HG02870 (cell line): ENCODE results near the gene STK32A.
A peak's percentile ranks its signal among the peaks of the same experiment; 100 is the strongest.

Experiments
- ATAC-seq: cut with Tn5 transposase; IDR thresholded peaks from one replicate; pipeline ENCODE4 v1.9.1; 2021; ENCODE audit warnings: mild to moderate bottlenecking, moderate library complexity; ENCODE audit not compliant: unreplicated experiment

STK32A gene

GRCh38 chr5:147388184-147389108, 153.6 kb downstream of the STK32A start:
- ATAC-seq, result no peak

GRCh38 chr5:147390654-147391225, 155.9 kb downstream of the STK32A start:
- no peak for ATAC-seq

GRCh38 chr5:147391781-147392180, 157.0 kb downstream of the STK32A start:
- ATAC-seq, result peak; percentile 87

DNA sequence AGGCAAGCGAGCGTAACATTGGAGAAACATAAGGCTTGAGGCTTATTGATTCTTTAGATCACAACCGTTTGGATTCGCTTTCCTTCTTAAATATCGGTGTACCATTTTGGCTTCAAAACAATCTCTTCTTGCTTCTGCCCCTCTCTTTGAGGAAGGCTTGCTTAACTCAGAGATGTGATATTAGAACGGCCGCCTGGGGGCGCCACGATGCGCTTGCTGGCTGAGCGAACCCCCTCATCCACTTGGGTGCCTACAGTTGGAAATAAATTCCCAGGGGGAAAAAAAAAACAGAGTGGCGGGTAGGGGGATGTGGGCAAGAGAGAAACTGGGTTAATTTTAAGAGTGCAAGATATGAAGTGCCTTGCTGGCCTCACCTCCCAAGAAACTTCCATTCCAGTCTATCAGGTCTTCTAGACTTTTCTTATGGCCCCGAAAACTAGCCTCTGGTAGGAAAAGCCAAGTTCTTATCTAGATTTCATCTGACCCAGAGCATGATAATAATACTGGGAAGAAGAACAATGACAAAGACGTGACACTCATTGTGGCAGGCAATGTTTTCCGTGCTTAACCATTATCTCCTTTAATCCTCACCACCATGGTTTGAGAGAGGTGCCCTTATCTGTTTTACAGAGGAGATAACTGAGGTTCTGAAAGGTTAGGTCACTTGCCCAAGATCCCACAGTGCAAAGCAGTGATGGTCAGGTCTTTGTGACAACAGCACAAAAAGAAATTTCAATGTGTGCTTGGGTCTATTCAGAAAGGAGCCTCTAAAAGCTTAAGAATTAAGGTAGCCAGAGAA, 159.2 kb downstream of the STK32A start:
- no peak for ATAC-seq

- no peak for ATAC-seq
These were observed 161.4 kb downstream of the STK32A start for GRCh38 chr5:147396070-147396823.

DNA sequence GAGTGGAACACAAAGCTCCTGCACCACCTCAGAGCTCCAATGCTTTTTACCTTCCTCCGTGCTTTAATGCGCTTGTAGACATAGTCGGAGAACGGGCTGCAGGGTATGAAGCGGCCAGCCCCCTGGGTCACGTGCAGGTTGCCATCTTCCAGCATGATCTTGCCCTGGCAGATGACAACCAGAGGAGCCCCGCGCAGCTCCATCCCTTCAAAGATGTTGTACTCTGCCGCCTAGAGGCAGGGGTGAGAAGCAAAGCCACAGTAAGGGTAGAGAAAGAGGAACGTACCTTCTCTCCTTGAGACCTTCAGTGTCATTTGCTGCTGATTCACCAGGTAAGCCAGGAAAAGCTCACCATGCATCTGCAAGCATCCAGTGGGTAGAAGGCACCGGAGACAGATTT, 162.8 kb downstream of the STK32A start:
- ATAC-seq, result no peak

DNA sequence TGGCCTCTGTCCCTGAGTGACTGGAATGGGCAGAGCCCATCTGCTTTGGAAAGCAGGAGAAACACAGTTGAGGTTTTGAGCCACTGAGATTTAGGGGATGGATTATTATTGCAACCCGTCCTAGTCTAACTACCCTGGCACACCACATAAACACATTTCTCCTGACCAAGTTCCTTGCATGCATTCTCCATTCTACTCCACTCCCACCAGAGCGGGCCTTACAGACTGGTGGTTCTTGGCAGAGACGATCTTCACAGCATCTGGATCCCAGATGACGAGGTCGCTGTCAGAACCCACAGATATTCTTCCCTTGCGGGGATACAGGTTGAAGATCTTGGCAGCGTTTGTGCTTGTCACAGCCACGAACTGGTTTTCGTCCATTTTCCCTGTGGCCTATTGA, 164.0 kb downstream of the STK32A start:
- no peak for ATAC-seq

DNA sequence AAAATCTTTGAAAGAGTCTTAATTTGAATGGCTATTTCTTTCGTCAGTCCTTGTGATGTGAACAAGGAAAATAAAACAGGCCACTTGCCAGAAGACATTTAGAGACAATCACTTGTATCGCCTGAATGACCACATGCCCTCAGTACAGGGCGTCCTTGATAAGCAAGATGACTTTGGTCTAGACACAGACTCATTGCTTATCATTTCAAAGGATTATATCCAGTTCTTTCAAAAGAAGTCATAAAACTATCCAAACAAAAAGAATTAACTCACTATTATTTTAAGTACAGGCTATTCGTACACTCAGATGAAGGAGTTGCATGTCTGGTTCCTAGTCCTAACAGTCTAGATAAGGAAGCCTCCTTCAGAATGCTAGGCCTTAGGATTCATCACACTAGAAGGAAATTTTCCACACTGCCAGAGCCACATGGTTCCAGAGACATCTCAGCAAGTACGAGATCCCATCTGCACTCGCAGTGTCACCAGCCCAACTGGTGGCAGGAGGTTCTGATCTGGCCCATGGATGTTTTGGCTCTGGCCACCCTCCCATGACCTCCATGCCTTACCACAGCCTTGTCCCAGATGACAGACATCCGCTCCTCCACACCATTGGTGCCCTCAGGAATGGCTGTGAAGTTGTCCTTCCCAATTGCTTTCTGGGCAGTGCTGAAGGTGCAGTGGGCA, 165.4 kb downstream of the STK32A start:
- ATAC-seq, result no peak

DNA sequence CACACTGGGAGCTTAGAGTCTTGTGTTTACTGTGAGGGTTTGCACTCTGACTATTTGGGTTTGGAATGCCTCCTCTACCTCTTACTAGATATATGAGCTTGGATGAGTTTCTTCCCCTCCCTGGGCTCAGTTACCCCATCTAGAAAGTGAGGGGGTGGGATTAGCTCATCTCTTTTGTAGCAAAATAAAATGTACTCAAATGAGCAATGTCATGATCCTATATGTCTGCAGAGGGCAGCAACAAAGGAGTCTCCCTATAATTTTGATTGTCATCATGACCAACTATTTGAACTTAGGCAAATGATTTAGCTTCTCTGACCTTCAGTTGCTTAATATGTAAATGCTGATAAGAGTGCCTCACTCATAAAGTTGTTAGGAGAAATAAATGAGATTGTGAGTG, 166.1 kb downstream of the STK32A start:
- no peak for ATAC-seq

GRCh38 chr5:147403651-147404640, 169.1 kb downstream of the STK32A start:
- peak; percentile 89 for ATAC-seq

DNA sequence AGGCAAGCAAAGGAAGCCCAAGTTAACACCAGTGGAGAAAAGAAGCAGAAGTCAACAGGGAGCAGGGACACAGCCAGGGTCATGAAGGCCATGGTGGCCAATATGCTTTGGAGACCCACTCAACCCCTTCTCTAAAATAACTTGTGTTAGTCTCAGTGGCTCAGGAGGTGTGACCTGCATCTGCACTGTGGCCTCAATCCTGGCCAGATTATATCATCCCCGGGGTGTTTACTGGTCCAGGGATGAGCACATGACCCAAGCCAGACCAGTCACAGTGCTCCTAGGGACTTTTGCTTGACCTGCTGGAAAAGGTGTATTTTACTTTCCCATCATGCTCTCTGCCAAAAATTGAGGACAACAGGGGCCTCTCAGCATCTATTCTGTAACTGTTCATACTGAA, 169.9 kb downstream of the STK32A start:
- peak; percentile 24 for ATAC-seq

DNA sequence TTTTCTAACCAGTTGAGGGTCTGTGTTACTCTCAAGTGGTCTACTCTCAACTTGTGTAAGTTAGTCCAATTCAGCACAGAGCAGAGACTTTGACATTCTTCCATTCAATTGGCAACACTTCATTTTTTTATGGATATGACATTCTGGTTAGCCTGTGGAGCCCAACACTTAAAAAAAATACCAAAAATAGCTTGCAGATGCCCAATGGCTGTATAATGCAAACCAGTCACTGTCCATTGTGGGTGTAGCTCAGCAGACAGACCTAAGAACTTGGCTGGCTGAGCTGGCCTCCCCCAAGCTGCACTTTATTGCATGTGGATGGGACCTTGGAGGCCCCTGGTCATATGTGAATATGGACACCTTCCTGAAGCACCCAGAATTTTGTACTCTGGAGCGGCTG, 171.8 kb downstream of the STK32A start:
- no peak for ATAC-seq

DNA sequence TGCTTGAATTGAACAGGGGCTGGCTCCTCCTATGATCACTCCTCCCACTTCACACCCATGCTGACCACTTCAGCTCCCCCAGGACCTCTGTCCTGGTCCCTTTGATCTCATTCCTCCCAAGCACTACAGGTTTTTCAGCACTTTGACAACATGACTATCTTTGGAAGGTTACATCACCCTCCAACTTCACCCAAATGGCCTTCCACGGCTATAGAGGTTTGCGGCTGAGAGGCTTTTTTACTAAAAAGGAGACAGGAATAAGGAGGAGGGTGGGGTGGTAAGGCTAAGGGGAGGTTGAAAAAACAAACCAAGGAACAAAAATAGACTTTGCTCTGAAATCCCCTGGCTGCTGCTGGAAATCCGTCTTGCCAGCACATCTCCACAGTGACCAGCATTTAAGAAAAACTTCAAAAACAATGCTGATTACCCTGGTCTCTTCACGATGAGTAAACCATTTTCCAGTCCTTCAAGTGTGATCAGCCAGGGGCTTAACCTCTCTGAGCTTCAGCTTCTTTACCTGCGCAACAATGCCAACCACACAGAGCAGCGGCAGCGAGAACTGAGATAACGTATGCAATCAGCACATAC, 172.4 kb downstream of the STK32A start:
- no peak for ATAC-seq

GRCh38 chr5:147408980-147409379, 174.2 kb downstream of the STK32A start:
- no peak for ATAC-seq

- ATAC-seq, result no peak
These were observed 175.9 kb downstream of the STK32A start for GRCh38 chr5:147410496-147411358.

GRCh38 chr5:147411359-147412319, 176.8 kb downstream of the STK32A start:
- ATAC-seq, result no peak

DNA sequence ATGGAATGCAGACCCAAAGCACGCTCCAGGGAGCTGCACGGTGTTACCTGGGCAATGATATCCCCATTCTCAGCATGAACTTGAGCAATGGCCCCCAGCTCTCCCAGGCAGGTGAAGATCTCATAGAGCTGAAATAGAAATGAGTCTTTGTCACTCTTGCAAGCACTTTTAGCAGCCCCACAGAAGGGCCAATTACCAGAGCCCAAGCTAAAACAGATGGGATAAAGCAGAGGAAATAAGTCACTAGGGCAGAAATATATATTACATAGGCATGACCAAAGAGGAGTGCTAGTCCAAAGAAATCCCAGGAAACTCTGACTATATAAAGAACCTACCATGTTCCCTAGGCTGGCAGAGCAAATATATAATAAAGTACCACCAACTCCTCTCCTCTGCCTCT, 177.7 kb downstream of the STK32A start:
- no peak for ATAC-seq
